ENCODE data around the gene TRMT11. TPM values are rescaled to one million over a fixed set of nuclear protein-coding genes. Genes with fewer than 3 reads are reported as not detected.

The TRMT11 gene
- total and polyA plus RNA-seq, 2 of the 13 experiments (the other 11 are each of a cell fraction or from before 2014, with no cell fraction given), result 42.2 to 81.9 TPM

GRCh38 chr6:125956506-125957390 lies 29.6 kb upstream of the TRMT11 start, which contains the start of gene HINT3 (continued):
- TF ChIP-seq JDP2 (CRISPR knock-in tag; IDR thresholded peaks at IDR 0.05; ENCODE audit: borderline replicate concordance) (no peak), ZNF552 (CRISPR knock-in tag; IDR thresholded peaks at IDR 0.05; ENCODE audit: borderline replicate concordance) (peak; percentile 25; the same call in 1 of the 2 replicates), MED1 (CRISPR knock-in tag; IDR thresholded peaks at IDR 0.05) (peak; percentile 85), AFF4 (CRISPR knock-in tag; IDR thresholded peaks at IDR 0.05) (peak; percentile 52; the same call in 1 of the 2 replicates), ZNF724P (CRISPR knock-in tag; IDR thresholded peaks at IDR 0.05; ENCODE audit: borderline replicate concordance) (peak; percentile 62; the same call in 1 of the 2 replicates), ZNF580 (CRISPR knock-in tag; IDR thresholded peaks at IDR 0.05; ENCODE audit: borderline replicate concordance, low read depth) (peak; percentile 98), ZC3H13 (CRISPR knock-in tag; IDR thresholded peaks at IDR 0.05) (no peak), MAFG (CRISPR knock-in tag; IDR thresholded peaks at IDR 0.05) (no peak), ZBTB2 (CRISPR knock-in tag; IDR thresholded peaks at IDR 0.05; ENCODE audit: low read depth) (peak; percentile 58; the same call in 1 of the 2 replicates), ZBTB42 (CRISPR knock-in tag; IDR thresholded peaks at IDR 0.05) (0 out of 2 replicates have a peak, but pooled peaks have one; percentile 90), SALL1 (CRISPR knock-in tag; IDR thresholded peaks at IDR 0.05) (peak; percentile 96), KLF6 (CRISPR knock-in tag; IDR thresholded peaks at IDR 0.05) (peak; percentile 92), ZNF782 (CRISPR knock-in tag; IDR thresholded peaks at IDR 0.05; ENCODE audit: borderline replicate concordance) (peak; percentile 89), FOXM1 (CRISPR knock-in tag; IDR thresholded peaks at IDR 0.05) (0 out of 2 replicates have a peak, but pooled peaks have one; percentile 67), NRL (CRISPR knock-in tag; IDR thresholded peaks at IDR 0.05; ENCODE audit: borderline replicate concordance) (peak; percentile 99), ZIK1 (CRISPR knock-in tag; IDR thresholded peaks at IDR 0.05; ENCODE audit: borderline replicate concordance, low read depth) (peak; percentile 87; the same call in 1 of the 2 replicates), SP2 (CRISPR knock-in tag; IDR thresholded peaks at IDR 0.05) (peak; percentile 66), YEATS4 (CRISPR knock-in tag; IDR thresholded peaks at IDR 0.05; ENCODE audit: borderline replicate concordance) (peak; percentile 99), ZNF761 (CRISPR knock-in tag; conservative IDR thresholded peaks at IDR 0.05) (peak; percentile 40; the same call in 1 of the 2 replicates)
- TF ChIP-seq, protein P1, sequence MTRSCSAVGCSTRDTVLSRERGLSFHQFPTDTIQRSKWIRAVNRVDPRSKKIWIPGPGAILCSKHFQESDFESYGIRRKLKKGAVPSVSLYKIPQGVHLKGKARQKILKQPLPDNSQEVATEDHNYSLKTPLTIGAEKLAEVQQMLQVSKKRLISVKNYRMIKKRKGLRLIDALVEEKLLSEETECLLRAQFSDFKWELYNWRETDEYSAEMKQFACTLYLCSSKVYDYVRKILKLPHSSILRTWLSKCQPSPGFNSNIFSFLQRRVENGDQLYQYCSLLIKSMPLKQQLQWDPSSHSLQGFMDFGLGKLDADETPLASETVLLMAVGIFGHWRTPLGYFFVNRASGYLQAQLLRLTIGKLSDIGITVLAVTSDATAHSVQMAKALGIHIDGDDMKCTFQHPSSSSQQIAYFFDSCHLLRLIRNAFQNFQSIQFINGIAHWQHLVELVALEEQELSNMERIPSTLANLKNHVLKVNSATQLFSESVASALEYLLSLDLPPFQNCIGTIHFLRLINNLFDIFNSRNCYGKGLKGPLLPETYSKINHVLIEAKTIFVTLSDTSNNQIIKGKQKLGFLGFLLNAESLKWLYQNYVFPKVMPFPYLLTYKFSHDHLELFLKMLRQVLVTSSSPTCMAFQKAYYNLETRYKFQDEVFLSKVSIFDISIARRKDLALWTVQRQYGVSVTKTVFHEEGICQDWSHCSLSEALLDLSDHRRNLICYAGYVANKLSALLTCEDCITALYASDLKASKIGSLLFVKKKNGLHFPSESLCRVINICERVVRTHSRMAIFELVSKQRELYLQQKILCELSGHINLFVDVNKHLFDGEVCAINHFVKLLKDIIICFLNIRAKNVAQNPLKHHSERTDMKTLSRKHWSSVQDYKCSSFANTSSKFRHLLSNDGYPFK (CRISPR knock-in tag; IDR thresholded peaks at IDR 0.05; ENCODE audit: borderline replicate concordance), result peak; percentile 93

Measured in HepG2 (cell line).